Measurements from ENCODE around the gene CD2BP2. TPM values are rescaled to one million over a fixed set of nuclear protein-coding genes. Genes with fewer than 3 reads are reported as not detected.

CD2BP2 gene
- total and polyA plus RNA-seq, 9 of the 15 experiments (the other 6 are each of a cell fraction or from before 2014, with no cell fraction given): 3.9 to 51.1 (median 32.8) TPM

- 0 out of 2 replicates have a peak, but pooled peaks have one; percentile 25 for TF ChIP-seq AFF4 (CRISPR knock-in tag; IDR thresholded peaks at IDR 0.05)
- TF ChIP-seq MECOM (CRISPR knock-in tag; IDR thresholded peaks at IDR 0.05): no peak
- TF ChIP-seq CREB1 (IDR thresholded peaks at IDR 0.05): peak; percentile 88
- TF ChIP-seq CREB1 (CRISPR knock-in tag; IDR thresholded peaks at IDR 0.05): peak; percentile 90
- TF ChIP-seq SAP30 (IDR thresholded peaks at IDR 0.05; ENCODE audit: borderline replicate concordance, insufficient read depth, low read depth, low read length, poor library complexity, severe bottlenecking): peak; percentile 67
- peak; percentile 87 for TF ChIP-seq RBBP5 (IDR thresholded peaks at IDR 0.05; ENCODE audit: borderline replicate concordance, insufficient read depth, low read length, poor library complexity, severe bottlenecking)
- TF ChIP-seq USF2 (CRISPR knock-in tag; IDR thresholded peaks at IDR 0.05): peak; percentile 93
- no peak for TF ChIP-seq ZNF253 (CRISPR knock-in tag; conservative IDR thresholded peaks at IDR 0.05)
- peak; percentile 90 for TF ChIP-seq LCOR (CRISPR knock-in tag; IDR thresholded peaks at IDR 0.05)
- peak; percentile 55 to 67; a peak in 2 of 4 replicates for TF ChIP-seq MAZ (CRISPR knock-in tag; conservative IDR thresholded peaks at IDR 0.05 in 1 of 2, IDR thresholded peaks at IDR 0.05 in 1 of 2)
- TF ChIP-seq SPI1 (IDR thresholded peaks at IDR 0.05; ENCODE audit: borderline replicate concordance, low read depth, low read length): peak; percentile 57
- no peak for TF ChIP-seq ZKSCAN3 (CRISPR knock-in tag; IDR thresholded peaks at IDR 0.05)
- TF ChIP-seq POLR2G (IDR thresholded peaks at IDR 0.05; ENCODE audit: low read depth, low read length): peak; percentile 89
- peak; percentile 68 for TF ChIP-seq ZNF175 (CRISPR knock-in tag; IDR thresholded peaks at IDR 0.05; ENCODE audit: low read depth)
- TF ChIP-seq SMAD1 (IDR thresholded peaks at IDR 0.05; ENCODE audit: low read depth, low read length, partially characterized antibody): peak; percentile 69
- TF ChIP-seq MAX (CRISPR knock-in tag; IDR thresholded peaks at IDR 0.05): peak; percentile 77
- peak; percentile 32 for TF ChIP-seq GATA2 (CRISPR knock-in tag; IDR thresholded peaks at IDR 0.05)
- no peak for TF ChIP-seq KDM2B (CRISPR knock-in tag; IDR thresholded peaks at IDR 0.05)
- TF ChIP-seq NEUROD1 (IDR thresholded peaks at IDR 0.05; ENCODE audit: borderline replicate concordance, low read depth, low read length, partially characterized antibody): peak; percentile 10
- peak; percentile 75; the same call in 1 of the 2 replicates for TF ChIP-seq NR1H2 (CRISPR knock-in tag; IDR thresholded peaks at IDR 0.05)
- peak; percentile 75 for TF ChIP-seq SP1 (CRISPR knock-in tag; IDR thresholded peaks at IDR 0.05)
Observed at GRCh38 chr16:30355144-30355953, at the start of gene CD2BP2 (continued).
